Endothelial cell (in vitro differentiated cells): Measurements from ENCODE around the gene DGCR8. TPM values are rescaled to one million over a fixed set of nuclear protein-coding genes. Genes with fewer than 3 reads are reported as not detected.

Experiments
- DNase-seq: peaks from one replicate; pipeline ENCODE4 v3.0.0; 2021; ENCODE audit warnings: low spot score
- H3K27ac Mint-ChIP-seq: one replicate; pipeline ENCODE4 v1.8.0; 2021; ENCODE audit warnings: mixed read lengths, inconsistent platforms; ENCODE audit not compliant: unreplicated experiment
- H3K27me3 Mint-ChIP-seq: one replicate; pipeline ENCODE4 v1.8.0; 2021; ENCODE audit warnings: mild to moderate bottlenecking, moderate library complexity, mixed read lengths, inconsistent platforms; ENCODE audit not compliant: unreplicated experiment
- H3K36me3 Mint-ChIP-seq: one replicate; pipeline ENCODE4 v1.8.0; 2021; ENCODE audit warnings: mild to moderate bottlenecking, low read depth, mixed read lengths, inconsistent platforms; ENCODE audit not compliant: unreplicated experiment
- H3K4me1 Mint-ChIP-seq: one replicate; pipeline ENCODE4 v1.8.0; 2021; ENCODE audit warnings: mild to moderate bottlenecking, mixed read lengths, inconsistent platforms; ENCODE audit not compliant: unreplicated experiment
- H3K4me3 Mint-ChIP-seq: one replicate; pipeline ENCODE4 v1.8.0; 2021; ENCODE audit warnings: mild to moderate bottlenecking, mixed read lengths, inconsistent platforms; ENCODE audit not compliant: unreplicated experiment
- H3K9me3 Mint-ChIP-seq: one replicate; pipeline ENCODE4 v1.8.0; 2021; ENCODE audit warnings: mixed read lengths, inconsistent platforms; ENCODE audit not compliant: unreplicated experiment
- total RNA-seq: library from RNA; stranded (reverse); fragmentation: NEBNext Ultra II Directional; extraction: Animal tissue kit (Norgen Biotek cat#: 25700); gene quantifications from one replicate; pipeline ENCODE4 v1.2.1, GENCODE V29; 2021; ENCODE audit not compliant: unreplicated experiment
- TF ChIP-seq, protein P1 (sequence below): fragments of 200-600 bp; sonication (generic); IDR thresholded peaks from one replicate; pipeline ENCODE4 v1.5.0; 2021; ENCODE audit warnings: antibody characterized with exemption; ENCODE audit not compliant: unreplicated experiment

DGCR8 gene
- total RNA-seq, 1 donor from 2014 or later, result 46.6 TPM

DNA sequence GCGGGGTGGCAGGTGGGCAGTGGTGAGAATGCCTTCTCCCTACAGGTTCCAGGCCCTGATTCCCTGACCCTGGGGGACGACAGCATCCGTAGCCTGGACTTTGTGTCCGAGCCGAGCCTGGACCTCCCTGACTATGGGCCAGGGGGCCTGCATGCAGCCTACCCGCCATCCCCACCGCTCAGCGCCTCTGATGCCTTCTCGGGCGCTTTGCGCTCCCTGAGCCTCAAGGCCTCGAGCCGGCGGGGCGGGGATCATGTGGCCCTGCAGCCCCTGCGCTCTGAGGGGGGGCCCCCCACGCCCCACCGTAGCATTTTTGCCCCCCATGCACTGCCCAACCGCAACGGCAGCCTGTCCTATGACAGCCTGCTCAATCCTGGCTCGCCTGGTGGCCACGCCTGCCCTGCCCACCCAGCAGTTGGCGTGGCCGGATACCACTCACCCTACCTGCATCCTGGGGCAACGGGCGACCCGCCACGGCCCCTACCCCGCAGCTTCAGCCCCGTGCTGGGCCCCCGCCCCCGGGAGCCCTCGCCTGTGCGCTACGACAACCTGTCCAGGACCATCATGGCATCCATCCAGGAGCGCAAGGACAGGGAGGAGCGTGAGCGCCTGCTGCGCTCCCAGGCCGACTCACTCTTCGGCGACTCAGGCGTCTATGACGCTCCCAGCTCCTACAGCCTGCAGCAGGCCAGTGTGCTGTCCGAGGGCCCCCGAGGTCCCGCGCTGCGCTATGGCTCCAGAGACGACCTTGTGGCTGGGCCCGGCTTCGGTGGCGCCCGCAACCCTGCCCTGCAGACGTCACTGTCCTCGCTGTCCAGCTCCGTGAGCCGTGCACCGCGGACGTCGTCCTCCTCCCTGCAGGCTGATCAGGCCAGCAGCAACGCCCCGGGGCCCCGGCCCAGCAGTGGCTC lies 62.9 kb downstream of the DGCR8 start:
- no peak overlapping the region for H3K27ac Mint-ChIP-seq
- TF ChIP-seq, protein P1, sequence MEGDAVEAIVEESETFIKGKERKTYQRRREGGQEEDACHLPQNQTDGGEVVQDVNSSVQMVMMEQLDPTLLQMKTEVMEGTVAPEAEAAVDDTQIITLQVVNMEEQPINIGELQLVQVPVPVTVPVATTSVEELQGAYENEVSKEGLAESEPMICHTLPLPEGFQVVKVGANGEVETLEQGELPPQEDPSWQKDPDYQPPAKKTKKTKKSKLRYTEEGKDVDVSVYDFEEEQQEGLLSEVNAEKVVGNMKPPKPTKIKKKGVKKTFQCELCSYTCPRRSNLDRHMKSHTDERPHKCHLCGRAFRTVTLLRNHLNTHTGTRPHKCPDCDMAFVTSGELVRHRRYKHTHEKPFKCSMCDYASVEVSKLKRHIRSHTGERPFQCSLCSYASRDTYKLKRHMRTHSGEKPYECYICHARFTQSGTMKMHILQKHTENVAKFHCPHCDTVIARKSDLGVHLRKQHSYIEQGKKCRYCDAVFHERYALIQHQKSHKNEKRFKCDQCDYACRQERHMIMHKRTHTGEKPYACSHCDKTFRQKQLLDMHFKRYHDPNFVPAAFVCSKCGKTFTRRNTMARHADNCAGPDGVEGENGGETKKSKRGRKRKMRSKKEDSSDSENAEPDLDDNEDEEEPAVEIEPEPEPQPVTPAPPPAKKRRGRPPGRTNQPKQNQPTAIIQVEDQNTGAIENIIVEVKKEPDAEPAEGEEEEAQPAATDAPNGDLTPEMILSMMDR, result no peak
- H3K36me3 Mint-ChIP-seq, result peaks cover 7% of the 10 kb centered on the region
- H3K4me1 Mint-ChIP-seq, result peaks cover 7% of the 10 kb centered on the region
- H3K9me3 Mint-ChIP-seq, result no peaks in the 10 kb centered on the region
- peaks cover 2% of the 10 kb centered on the region for H3K27me3 Mint-ChIP-seq
- H3K4me3 Mint-ChIP-seq, result no peak overlapping the region
- DNase-seq, result no peak

DNA sequence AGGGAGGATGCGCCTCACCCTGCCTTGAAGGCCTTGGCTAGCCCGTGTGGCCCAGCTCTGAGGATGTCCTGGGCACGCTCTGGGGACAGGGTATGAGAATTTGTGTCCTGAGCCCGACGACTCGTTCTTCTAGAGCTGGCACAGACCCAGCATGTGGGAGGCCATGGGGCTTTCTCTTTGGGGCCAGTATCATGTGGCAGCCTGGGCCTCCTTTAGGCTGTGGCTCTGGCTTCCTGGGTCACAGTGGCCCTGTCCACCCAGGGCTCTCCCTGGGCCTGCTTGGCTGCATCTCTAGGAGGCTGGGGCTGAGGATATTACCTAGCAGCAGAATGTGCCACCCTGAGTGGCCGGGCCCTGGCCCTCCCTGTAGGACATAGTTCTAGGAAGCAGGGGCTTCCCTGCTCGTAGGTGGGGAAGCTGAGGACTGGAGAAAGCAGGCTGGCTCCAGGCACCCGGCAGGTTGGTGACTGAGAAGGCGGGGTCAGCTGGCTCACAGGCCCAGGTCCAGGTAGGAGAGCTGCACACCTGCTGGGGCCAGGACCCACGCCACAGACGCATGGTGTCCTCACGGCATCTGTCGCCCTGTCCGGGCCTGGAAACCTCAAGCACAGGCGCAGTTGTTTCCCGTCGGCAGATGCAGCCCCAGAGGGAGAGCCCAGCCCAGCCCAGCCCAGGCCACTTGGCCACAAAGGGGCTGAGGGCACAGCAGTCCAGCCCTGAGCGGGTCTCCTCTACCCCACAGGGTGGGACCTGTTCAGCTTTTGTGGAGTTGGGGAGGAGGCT lies 64.0 kb downstream of the DGCR8 start:
- H3K9me3 Mint-ChIP-seq, result no peaks in the 10 kb centered on the region
- DNase-seq, result no peak
- peaks cover 7% of the 10 kb centered on the region for H3K36me3 Mint-ChIP-seq
- H3K4me1 Mint-ChIP-seq, result peaks cover 6% of the 10 kb centered on the region
- H3K27ac Mint-ChIP-seq, result no peak overlapping the region
- H3K27me3 Mint-ChIP-seq, result peaks cover 2% of the 10 kb centered on the region
- TF ChIP-seq, protein P1, result no peak
- H3K4me3 Mint-ChIP-seq, result no peak overlapping the region

DNA sequence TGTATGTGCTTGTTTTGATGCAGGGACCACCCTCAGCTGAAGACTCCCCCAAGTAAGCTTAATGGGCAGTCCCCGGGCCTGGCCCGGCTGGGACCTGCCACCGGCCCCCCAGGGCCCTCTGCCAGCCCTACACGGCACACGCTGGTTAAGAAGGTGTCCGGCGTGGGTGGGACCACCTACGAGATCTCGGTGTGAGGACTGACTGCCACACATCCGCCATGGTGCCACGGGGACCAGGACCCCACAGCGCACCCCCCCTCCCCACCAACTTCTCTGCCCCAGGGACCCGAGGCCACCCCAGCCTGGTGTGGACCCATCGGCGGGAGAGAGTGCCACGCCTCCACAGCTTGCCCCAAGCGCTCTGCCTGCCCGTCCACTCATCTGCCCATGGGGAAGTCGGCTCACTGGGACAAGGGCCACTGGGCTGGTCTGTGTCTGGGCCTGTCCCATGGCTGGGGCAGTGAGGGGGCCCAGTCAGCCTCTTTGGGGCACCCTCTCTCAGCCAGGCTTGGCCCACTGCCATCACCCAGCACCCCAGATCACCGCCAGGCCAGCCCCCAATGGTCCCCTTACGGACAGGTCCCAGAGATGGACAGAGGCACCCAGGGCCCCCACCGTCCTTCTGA lies 65.3 kb downstream of the DGCR8 start:
- no peaks in the 10 kb centered on the region for H3K36me3 Mint-ChIP-seq
- no peak overlapping the region for H3K4me3 Mint-ChIP-seq
- no peaks in the 10 kb centered on the region for H3K9me3 Mint-ChIP-seq
- DNase-seq, result no peak
- H3K27ac Mint-ChIP-seq, result no peak overlapping the region
- TF ChIP-seq, protein P1, result no peak
- H3K27me3 Mint-ChIP-seq, result no peaks in the 10 kb centered on the region
- H3K4me1 Mint-ChIP-seq, result no peaks in the 10 kb centered on the region

DNA sequence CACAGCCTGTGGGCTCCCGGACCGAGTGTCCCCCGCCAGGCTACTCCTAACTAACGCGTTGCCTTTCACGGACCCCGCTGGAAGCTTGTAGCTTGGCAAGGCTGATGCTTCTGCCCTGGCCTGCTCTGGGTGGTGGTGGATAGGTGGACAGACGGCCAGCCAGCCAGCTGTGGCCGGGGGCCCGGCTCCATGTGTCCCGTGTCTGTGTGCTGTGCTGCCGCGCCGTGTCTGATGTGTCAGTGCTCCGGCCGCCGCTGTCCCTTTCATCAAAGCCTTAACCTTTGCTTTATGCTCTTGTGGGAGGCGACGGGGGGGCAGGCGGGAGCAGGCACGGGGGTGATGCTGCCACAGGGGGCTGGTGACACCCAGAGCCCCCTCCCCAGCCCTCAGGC lies 65.8 kb downstream of the DGCR8 start:
- H3K4me3 Mint-ChIP-seq, result no peak overlapping the region
- no peak for DNase-seq

More for the DNA sequence above, 65.8 kb downstream of the DGCR8 start:
- Mint-ChIP-seq H3K27ac (no peak overlapping the region), H3K9me3 (no peaks in the 10 kb centered on the region), H3K36me3 (no peaks in the 10 kb centered on the region), H3K4me1 (no peaks in the 10 kb centered on the region), H3K27me3 (no peaks in the 10 kb centered on the region)
- TF ChIP-seq, protein P1, result no peak
